Stimulated activated memory B cell treated with anti-CD40 and anti-IgM and Interleukin-4, amounts not matched to agents 10 μg/mL and 1 μg/mL and 100 μg/mL, for 72 hours (primary cell): Measurements from ENCODE around the gene TXNDC11.

Experiments
- ATAC-seq: fragments of 150-1000 bp; cut with Tn5 transposase; 2 replicates; pipeline ENCODE4 v1.10.0; 2021
- H3K27ac Mint-ChIP-seq: one replicate; pipeline ENCODE4 v1.8.0; 2022; ENCODE audit warnings: mild to moderate bottlenecking, mixed read lengths
- H3K27me3 Mint-ChIP-seq: one replicate; pipeline ENCODE4 v1.8.0; 2022; ENCODE audit warnings: mixed read lengths
- H3K36me3 Mint-ChIP-seq: one replicate; pipeline ENCODE4 v1.8.0; 2022; ENCODE audit warnings: mixed read lengths
- H3K4me1 Mint-ChIP-seq: one replicate; pipeline ENCODE4 v1.8.0; 2022; ENCODE audit warnings: mixed read lengths
- H3K4me3 Mint-ChIP-seq: one replicate; pipeline ENCODE4 v1.8.0; 2022; ENCODE audit warnings: mild to moderate bottlenecking, moderate library complexity, mixed read lengths
- H3K9me3 Mint-ChIP-seq: one replicate; pipeline ENCODE4 v1.8.0; 2022; ENCODE audit warnings: mixed read lengths

The TXNDC11 gene

DNA sequence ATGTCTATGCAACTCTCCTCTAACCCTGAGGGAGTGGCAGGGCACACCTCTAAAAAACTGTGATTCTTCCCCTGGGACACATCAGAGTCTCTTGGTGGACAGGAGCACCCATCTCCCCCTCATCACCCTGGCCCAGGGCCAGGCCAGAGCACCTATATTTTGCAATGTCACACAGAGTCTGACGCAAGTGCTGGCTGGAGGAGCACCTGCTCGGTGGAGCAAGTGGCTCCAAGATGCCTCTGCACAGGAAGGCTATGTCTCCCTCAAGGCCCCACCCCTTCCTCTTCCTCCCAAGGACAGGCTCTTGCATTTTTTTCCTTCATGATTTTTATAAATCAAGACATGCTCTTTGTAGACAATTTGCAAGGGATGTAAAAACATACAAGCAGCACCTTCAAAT, 61.1 kb downstream of the TXNDC11 start:
- Mint-ChIP-seq H3K36me3 (peaks cover 63% of the 10 kb centered on the region), H3K4me3 (peak overlapping the region; percentile 56), H3K4me1 (peaks cover 85% of the 10 kb centered on the region)

GRCh38 chr16:11679941-11680911, 62.4 kb downstream of the TXNDC11 start:
- Mint-ChIP-seq H3K36me3 (peaks cover 66% of the 10 kb centered on the region), H3K4me1 (peaks cover 95% of the 10 kb centered on the region)

More for the DNA sequence above, 61.1 kb downstream of the TXNDC11 start:
- no peaks in the 10 kb centered on the region for H3K9me3 Mint-ChIP-seq
- peak; percentile 71 for ATAC-seq
- peak overlapping the region; percentile 96 for H3K27ac Mint-ChIP-seq
- no peaks in the 10 kb centered on the region for H3K27me3 Mint-ChIP-seq

DNA sequence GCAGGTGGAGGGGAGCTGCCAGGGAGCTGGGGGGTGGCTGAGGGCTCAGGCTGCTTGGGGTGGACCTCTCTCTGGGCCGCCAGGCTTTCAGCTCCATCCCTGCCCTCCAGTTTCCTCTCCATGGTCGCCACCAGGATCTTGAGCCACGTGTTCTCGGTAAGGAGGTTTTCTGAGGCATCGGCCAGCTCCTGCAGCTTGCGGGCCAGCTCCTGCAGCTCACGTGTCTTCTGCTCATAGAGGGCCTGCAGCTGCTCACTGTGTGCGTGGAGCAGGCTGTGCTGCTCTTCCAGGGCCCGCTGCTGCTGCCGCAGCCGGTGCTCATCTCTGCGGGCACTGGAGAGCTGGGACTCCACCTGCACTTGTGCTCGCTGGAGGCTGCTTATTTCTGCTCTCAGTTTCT, 63.4 kb downstream of the TXNDC11 start:
- Mint-ChIP-seq H3K4me3 (peak overlapping the region; percentile 16), H3K27ac (peak overlapping the region; percentile 96), H3K27me3 (no peaks in the 10 kb centered on the region), H3K36me3 (peaks cover 59% of the 10 kb centered on the region), H3K9me3 (no peaks in the 10 kb centered on the region), H3K4me1 (peaks cover 98% of the 10 kb centered on the region)
- no peak for ATAC-seq

More at GRCh38 chr16:11679941-11680911, 62.4 kb downstream of the TXNDC11 start:
- H3K9me3 Mint-ChIP-seq, result no peaks in the 10 kb centered on the region
- peak overlapping the region; percentile 96 for H3K27ac Mint-ChIP-seq
- H3K27me3 Mint-ChIP-seq, result no peaks in the 10 kb centered on the region
- H3K4me3 Mint-ChIP-seq, result no peak overlapping the region
- ATAC-seq, result no peak

DNA sequence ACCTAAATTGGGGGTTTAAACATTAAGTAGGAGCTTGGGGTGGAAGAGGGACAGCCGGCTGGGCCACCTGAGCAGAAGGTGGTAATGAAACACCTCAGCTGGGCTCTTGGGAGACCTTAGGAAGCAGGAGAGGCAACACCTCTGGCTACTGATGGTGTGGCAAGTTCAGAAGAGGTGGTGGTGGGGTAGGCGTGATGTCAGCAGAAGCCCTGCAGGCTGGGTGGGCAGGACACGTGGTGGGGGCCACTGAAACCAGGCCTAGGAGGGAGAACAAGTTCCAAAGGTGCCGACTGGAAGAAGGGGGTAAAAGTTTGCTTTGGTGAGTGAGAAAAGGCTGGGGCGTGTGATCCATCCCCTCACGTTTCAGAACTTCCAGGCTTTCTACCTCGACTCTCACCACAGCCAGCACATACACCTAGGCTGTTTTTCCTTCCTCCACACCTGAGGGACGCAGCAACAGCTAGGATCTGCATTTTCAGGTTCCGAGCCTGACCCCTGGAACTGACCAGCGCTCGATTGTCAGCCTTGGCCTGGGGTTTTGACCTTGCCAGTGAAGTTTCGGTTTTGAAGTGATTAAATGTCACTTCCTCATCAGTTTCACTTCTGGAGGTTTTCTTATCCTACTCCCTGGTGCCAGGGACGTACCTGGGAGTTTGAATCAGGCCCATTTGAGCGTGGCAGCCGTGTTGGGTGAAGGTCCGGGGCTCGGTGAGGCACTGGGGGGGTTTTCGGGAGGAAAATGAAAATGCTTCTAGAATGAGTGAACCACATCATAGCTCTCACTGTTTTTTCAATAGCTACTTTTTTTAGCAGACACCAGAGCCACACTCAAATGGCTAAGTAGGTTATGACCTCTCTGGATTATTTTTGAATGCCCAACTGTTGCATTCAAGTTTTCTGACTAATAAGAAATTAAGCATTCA, 64.4 kb downstream of the TXNDC11 start:
- peaks cover 48% of the 10 kb centered on the region for H3K36me3 Mint-ChIP-seq
- no peak for ATAC-seq
- no peaks in the 10 kb centered on the region for H3K27me3 Mint-ChIP-seq
- H3K4me1 Mint-ChIP-seq, result peaks cover 98% of the 10 kb centered on the region
- H3K4me3 Mint-ChIP-seq, result peak overlapping the region; percentile 60
- H3K9me3 Mint-ChIP-seq, result no peaks in the 10 kb centered on the region
- peak overlapping the region; percentile 96 for H3K27ac Mint-ChIP-seq

DNA sequence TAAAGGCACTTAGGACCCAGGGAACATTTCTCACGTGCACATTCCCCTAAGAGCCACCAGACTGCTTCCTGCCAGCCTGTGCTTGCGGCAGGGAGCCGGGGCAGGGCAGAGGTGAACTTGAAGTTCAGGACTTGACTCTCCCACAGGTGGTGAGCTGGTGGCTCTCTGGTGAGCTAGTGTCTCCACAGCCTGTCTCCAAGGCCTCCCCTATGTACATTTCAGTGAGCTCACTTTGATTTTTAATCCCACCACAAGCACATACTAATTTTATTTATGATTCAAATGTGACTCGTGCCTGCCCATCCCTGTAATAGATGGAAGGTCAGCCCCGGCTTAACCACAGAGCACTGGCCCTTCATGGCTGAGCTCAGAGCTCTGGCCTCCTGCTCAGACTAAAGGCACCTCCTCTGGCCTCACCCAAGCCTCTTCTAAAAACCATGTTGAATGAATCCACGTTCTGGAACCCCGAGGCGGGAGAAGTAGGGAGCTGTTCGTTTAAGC, 65.2 kb downstream of the TXNDC11 start:
- no peak for ATAC-seq
- H3K27ac Mint-ChIP-seq, result peak overlapping the region; percentile 96
- peaks cover 41% of the 10 kb centered on the region for H3K36me3 Mint-ChIP-seq
- H3K9me3 Mint-ChIP-seq, result no peaks in the 10 kb centered on the region
- no peaks in the 10 kb centered on the region for H3K27me3 Mint-ChIP-seq
- H3K4me1 Mint-ChIP-seq, result peaks cover 98% of the 10 kb centered on the region
- no peak overlapping the region for H3K4me3 Mint-ChIP-seq

DNA sequence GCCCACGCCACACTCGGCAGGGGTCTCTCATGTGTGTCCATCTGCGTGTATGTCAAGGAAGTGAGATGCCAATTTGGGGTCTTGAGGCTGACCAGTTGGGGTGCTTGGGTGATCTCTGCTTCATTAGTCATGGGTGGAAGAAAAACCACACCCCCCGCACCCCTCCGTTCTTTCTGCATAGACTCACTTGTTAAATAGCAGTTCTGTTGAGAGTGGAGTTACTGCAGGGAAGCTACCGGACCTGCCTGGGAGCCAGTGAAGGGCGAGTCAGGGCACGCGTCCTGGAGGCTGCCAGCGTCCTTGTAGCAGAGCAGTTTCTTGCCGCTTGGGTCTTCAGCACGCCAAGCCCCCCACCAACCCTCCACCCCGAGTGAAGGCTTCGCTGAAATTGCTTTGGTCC, 65.9 kb downstream of the TXNDC11 start:
- Mint-ChIP-seq H3K27me3 (no peaks in the 10 kb centered on the region), H3K36me3 (peaks cover 40% of the 10 kb centered on the region), H3K4me3 (no peak overlapping the region), H3K27ac (peak overlapping the region; percentile 17), H3K9me3 (no peaks in the 10 kb centered on the region), H3K4me1 (peaks cover 98% of the 10 kb centered on the region)
- no peak for ATAC-seq

DNA sequence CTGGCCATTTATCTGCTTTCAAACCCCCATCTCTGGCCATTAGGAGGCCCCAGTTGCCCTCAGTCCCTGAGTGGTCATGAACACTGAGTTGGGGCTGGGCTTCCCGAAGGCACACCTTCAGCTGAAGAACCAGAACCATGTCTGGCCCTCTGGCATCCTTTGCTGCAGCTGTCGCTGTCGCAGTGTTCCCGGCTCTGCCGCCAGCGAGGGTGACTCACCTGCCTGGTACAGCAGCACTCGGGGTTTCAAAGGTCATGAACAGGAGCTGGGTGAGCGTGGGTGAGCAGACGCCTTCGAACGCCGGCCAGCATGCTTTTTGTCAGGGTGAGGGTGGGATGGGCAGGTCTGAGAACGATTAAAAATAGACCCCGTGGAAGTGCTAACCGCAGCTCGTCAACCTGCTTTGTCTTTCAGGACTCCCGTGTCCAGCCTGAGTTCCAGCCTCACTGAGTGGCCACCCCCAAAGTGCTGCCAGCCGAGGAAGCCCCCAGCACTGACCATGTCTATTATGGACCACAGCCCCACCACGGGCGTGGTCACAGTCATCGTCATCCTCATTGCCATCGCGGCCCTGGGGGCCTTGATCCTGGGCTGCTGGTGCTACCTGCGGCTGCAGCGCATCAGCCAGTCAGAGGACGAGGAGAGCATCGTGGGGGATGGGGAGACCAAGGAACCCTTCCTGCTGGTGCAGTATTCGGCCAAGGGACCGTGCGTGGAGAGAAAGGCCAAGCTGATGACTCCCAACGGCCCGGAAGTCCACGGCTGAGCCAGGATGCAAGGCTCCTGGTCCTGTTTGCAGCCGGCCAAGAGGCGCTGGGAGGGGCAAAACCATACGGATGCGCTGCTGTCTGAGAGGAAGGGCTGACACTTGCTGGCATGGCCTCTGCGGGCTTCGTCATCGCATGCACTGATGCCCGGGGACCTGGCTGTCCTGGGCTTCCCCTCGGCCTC, 66.8 kb downstream of the TXNDC11 start:
- Mint-ChIP-seq H3K9me3 (no peaks in the 10 kb centered on the region), H3K27ac (peak overlapping the region; percentile 69), H3K4me3 (no peak overlapping the region), H3K36me3 (peaks cover 40% of the 10 kb centered on the region), H3K4me1 (peaks cover 98% of the 10 kb centered on the region), H3K27me3 (no peaks in the 10 kb centered on the region)
- ATAC-seq, result no peak

- ATAC-seq, result no peak
- peaks cover 98% of the 10 kb centered on the region for H3K4me1 Mint-ChIP-seq
- H3K27me3 Mint-ChIP-seq, result no peaks in the 10 kb centered on the region
- H3K9me3 Mint-ChIP-seq, result no peaks in the 10 kb centered on the region
- peak overlapping the region; percentile 69 for H3K27ac Mint-ChIP-seq
- no peak overlapping the region for H3K4me3 Mint-ChIP-seq
- peaks cover 35% of the 10 kb centered on the region for H3K36me3 Mint-ChIP-seq
Observed at GRCh38 chr16:11674818-11675560, 67.7 kb downstream of the TXNDC11 start.

GRCh38 chr16:11674001-11674817, 68.4 kb downstream of the TXNDC11 start:
- no peak overlapping the region for H3K4me3 Mint-ChIP-seq
- H3K27me3 Mint-ChIP-seq, result no peaks in the 10 kb centered on the region
- ATAC-seq, result no peak
- H3K9me3 Mint-ChIP-seq, result no peaks in the 10 kb centered on the region
- H3K36me3 Mint-ChIP-seq, result peaks cover 27% of the 10 kb centered on the region
- H3K4me1 Mint-ChIP-seq, result peaks cover 96% of the 10 kb centered on the region
- peak overlapping the region; percentile 94 for H3K27ac Mint-ChIP-seq

DNA sequence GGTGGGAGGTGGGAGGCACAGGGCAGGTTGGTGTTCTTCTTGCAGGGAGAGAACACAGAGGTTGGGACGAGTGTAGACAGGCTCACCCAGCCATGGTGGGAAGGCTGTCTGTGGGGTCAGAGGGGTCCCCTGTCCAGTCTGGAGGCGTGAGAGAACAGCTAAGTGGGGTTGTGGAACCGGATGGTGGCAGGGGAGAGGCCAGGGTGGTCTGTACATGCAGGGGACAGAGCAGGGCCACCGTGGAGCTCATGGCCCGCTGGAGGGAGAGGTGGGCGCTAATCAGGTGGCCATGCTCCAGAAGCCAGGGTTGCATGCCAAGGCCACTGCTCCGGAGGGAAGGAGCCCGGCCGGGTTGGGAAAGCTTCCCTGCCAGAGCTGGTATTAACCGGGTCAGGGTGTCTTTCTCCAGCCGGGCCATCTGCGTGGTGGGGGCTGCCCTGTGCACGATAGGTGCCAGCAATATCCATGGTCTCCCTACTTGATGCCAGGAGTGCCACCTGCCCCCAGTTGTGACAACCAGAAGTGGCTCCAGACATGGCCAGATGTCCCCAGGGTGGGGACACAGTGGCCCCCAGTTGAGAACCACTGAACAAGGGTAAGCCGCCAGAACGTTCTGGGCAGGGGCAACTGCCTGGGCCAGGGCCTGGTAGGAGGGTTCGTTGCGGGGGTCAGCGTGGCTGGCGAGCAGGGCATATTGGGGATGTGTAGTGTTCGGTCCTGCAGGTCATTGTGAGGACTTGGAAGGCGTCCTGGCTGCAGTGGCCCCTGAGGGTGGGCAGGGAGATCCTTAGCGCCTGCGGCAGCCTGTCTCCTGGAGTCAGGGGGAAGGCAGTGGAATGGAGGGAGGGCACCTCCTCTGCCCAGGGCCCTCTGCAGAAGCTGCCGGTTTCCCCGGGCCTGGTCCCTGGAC, 69.3 kb downstream of the TXNDC11 start:
- peaks cover 20% of the 10 kb centered on the region for H3K36me3 Mint-ChIP-seq
- H3K27me3 Mint-ChIP-seq, result no peaks in the 10 kb centered on the region
- H3K4me1 Mint-ChIP-seq, result peaks cover 89% of the 10 kb centered on the region
- H3K9me3 Mint-ChIP-seq, result no peaks in the 10 kb centered on the region
- H3K27ac Mint-ChIP-seq, result peak overlapping the region; percentile 94
- no peak for ATAC-seq
- H3K4me3 Mint-ChIP-seq, result peak overlapping the region; percentile 58

- Mint-ChIP-seq H3K4me1 (peaks cover 80% of the 10 kb centered on the region), H3K36me3 (peaks cover 18% of the 10 kb centered on the region), H3K27ac (peak overlapping the region; percentile 94), H3K9me3 (no peaks in the 10 kb centered on the region), H3K27me3 (no peaks in the 10 kb centered on the region), H3K4me3 (peak overlapping the region; percentile 70)
- peak; percentile 47 for ATAC-seq
Observed at GRCh38 chr16:11672206-11673090, 70.2 kb downstream of the TXNDC11 start.
